Spleen (tissue), 13 donors: Measurements from ENCODE around the gene USP17L30. TPM values are rescaled to one million over a fixed set of nuclear protein-coding genes. Genes with fewer than 3 reads are reported as not detected.
"Not testable (repeated sequence)": the region's sequence is repeated elsewhere in the genome, so short reads cannot be mapped to it uniquely, and the experiment has no call there.

Experiments used
- DNase-seq: peaks from one replicate; pipeline ENCODE4 v3.0.0-alpha.2; 2020
- H3K27ac ChIP-seq, 8 donors: fragments of 200-600 bp; sonication (generic) in 7 of 8; 1 replicate in 4 of 8; 2 replicates in 4 of 8; pipeline versions ENCODE4 v1.5.0 to v1.8.0; 2016 to 2021; ENCODE audit warnings: inconsistent platforms in 4 of 8, mild to moderate bottlenecking in 4 of 8, moderate library complexity in 1 of 8
- H3K27me3 ChIP-seq, 7 donors: fragments of 200-600 bp; sonication (generic) in 6 of 7; replicated peaks in 1 of 7; 1 replicate in 4 of 7; 2 replicates in 3 of 7; pipeline versions ENCODE4 v1.5.0 to v1.8.0; 2016 to 2021; ENCODE audit warnings: inconsistent platforms in 3 of 7, mild to moderate bottlenecking in 1 of 7
- H3K36me3 ChIP-seq, 6 donors: fragments of 200-600 bp; sonication (generic) in 5 of 6; 1 replicate in 4 of 6; 2 replicates in 2 of 6; pipeline versions ENCODE4 v1.5.0 to v1.8.0; 2016 to 2021; ENCODE audit warnings: inconsistent platforms in 2 of 6
- H3K4me1 ChIP-seq, 6 donors: fragments of 200-600 bp; sonication (generic) in 5 of 6; 1 replicate in 3 of 6; 2 replicates in 3 of 6; pipeline versions ENCODE4 v1.5.0 to v1.8.0; 2016 to 2021; ENCODE audit warnings: inconsistent platforms in 3 of 6
- H3K4me3 ChIP-seq, 8 donors: fragments of 200-600 bp; sonication (generic) in 7 of 8; 1 replicate in 4 of 8; 2 replicates in 4 of 8; pipeline versions ENCODE4 v1.5.0 to v1.8.0; 2016 to 2021; ENCODE audit warnings: inconsistent platforms in 4 of 8, mild to moderate bottlenecking in 4 of 8, moderate library complexity in 2 of 8
- H3K9me3 ChIP-seq, 8 donors: fragments of 200-600 bp; sonication (generic) in 7 of 8; 1 replicate in 4 of 8; 2 replicates in 4 of 8; pipeline versions ENCODE4 v1.5.0 to v1.8.0; 2016 to 2021; ENCODE audit warnings: inconsistent platforms in 4 of 8
- WGBS, 5 donors: extraction: QIAGEN DNeasy Blood & Tissue Kit in 3 of 5; methylation state at CpG; one replicate each; pipeline versions ENCODE4 v1.1.5 to v1.1.7; 2013 to 2018; 5-methylcytosine and 5-hydroxymethylcytosine counted together
- intact Hi-C: fragments of 100-400 bp; cut with DNase I; formaldehyde crosslinking; loops from one replicate; pipeline ENCODE4 v1.15.0; 2023; ENCODE audit warnings: low total_unique reads
- long read RNA-seq, 2 donors: transcript quantifications; one replicate each; lab custom pipeline, GENCODE V29; 2026
- polyA plus RNA-seq, 3 donors: library from polyadenylated mRNA; stranded (reverse); fragments of 200-250 nt; gene quantifications; one replicate each; pipeline ENCODE4 v1.2.1, GENCODE V29; 2013
- total RNA-seq, 7 donors: library from RNA; depleted of rRNA in 3 of 7; stranded (reverse); fragments of >200 nt in 3 of 7; fragmentation: NEBNext Ultra II Directional in 4 of 7; extraction: Animal tissue kit (Norgen Biotek cat#: 25700) in 4 of 7; gene quantifications; one replicate each; pipeline versions ENCODE4 v1.1.0 to v1.2.1, GENCODE V29; 2016 to 2021
- donor health status: healthy with polysubstance abuse.
- donor health status: DM: no; HTN: no; CAD: no; lungs with moderate emphysema.
- donor health status: DM: no; HTN: no; CAD: no.
- donor health status: Bipolar disorder and iron deficiency.
- donor health status: healthy.
- donor health status: DM: no; HTN: no; CAD: no.
- donor health status: DM: yes; HTN: yes; CAD: no.

Gene USP17L30
- total RNA-seq (not detected), polyA plus RNA-seq (not detected)
- long read RNA-seq, donor 1, result 0 reads
- long read RNA-seq, donor 2, result 0 reads

DNA sequence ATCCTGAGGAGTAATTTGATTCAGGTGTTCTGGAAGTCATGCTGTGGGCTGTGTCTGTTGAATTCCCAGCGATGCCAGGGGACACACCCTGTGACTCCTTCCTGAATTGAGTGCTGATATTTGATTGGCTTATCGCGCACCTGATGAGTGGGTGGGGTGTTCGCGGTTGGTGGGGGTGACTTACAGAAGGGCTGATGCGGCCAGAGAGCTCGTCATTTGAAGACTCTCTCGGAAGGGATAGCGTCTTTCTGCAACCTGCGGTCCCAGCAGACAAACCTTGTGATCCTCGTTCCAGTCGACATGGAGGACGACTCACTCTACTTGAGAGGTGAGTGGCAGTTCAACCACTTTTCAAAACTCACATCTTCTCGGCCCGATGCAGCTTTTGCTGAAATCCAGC, at the start of gene USP17L30:
Gene USP17L30 (plus strand): TSS at position 301 of the 400 bp plus-strand sequence. CDS start 0 bp downstream, at position 301.
- H3K4me1 ChIP-seq, H3K9me3 ChIP-seq, intact Hi-C loops, H3K27ac ChIP-seq, H3K4me3 ChIP-seq, DNase-seq, H3K27me3 ChIP-seq, H3K36me3 ChIP-seq: not testable (repeated sequence)
- WGBS, 5 donors, result no CpG with 5 or more reads among the region's 15 CpGs

DNA sequence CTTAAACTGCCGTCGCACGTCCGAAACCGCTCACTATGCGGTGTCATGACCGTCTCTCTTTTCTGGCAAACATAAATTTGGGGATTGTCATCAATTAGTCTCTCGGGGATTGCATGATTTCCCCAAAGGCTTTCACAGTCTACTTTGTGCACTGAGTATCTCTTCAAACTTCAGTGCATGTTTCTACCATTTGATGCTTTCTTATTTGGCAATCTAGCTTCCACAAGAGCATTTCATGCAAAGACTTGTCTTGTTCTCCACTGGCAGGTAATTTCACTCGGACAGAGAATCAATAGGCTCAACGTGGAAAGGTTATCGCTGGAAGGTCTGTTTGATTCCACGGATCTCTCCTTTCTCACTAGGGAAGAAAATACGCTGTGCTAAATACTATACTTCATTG, 38.7 kb upstream of the USP17L30 start:
- 84 to 94% (median 87%) methylated on average over 1 to 6 of the region's 13 CpGs for WGBS, 5 donors
- H3K4me3 ChIP-seq, H3K4me1 ChIP-seq, H3K27me3 ChIP-seq, H3K36me3 ChIP-seq, H3K27ac ChIP-seq, H3K9me3 ChIP-seq, intact Hi-C loops, DNase-seq: not testable (repeated sequence)

- H3K27me3 ChIP-seq, H3K27ac ChIP-seq, H3K4me3 ChIP-seq, H3K9me3 ChIP-seq, H3K36me3 ChIP-seq, intact Hi-C loops, DNase-seq, H3K4me1 ChIP-seq: not testable (repeated sequence)
- WGBS, 5 donors, result no CpG with 5 or more reads among the region's 15 CpGs
These were observed 38.1 kb upstream of the USP17L30 start, which contains the start of gene USP17L24 for GRCh38 chr4:9324865-9325264. USP17L24 (plus strand) TSS chr4:9325165; CDS start chr4:9325165, 0 bp downstream.

- H3K4me3 ChIP-seq, H3K27ac ChIP-seq, H3K36me3 ChIP-seq, intact Hi-C loops, DNase-seq, H3K27me3 ChIP-seq, H3K9me3 ChIP-seq, H3K4me1 ChIP-seq: not testable (repeated sequence)
- no CpG with 5 or more reads among the region's 15 CpGs for WGBS, 5 donors
These were observed 33.3 kb upstream of the USP17L30 start, which contains the start of gene USP17L25 for GRCh38 chr4:9329611-9330010. USP17L25 (plus strand) TSS chr4:9329911; CDS start chr4:9329911, 0 bp downstream.

- H3K27ac ChIP-seq, H3K4me3 ChIP-seq, H3K4me1 ChIP-seq, H3K27me3 ChIP-seq, H3K9me3 ChIP-seq, intact Hi-C loops, DNase-seq, H3K36me3 ChIP-seq: not testable (repeated sequence)
- WGBS, 5 donors, result 84% methylated on average over 9 of the region's 15 CpGs; no CpG with 5 or more reads in 4 of the 5 donors
These were observed 28.6 kb upstream of the USP17L30 start, which contains the start of gene USP17L26 for GRCh38 chr4:9334358-9334757. USP17L26 (plus strand) TSS chr4:9334658; CDS start chr4:9334658, 0 bp downstream.

GRCh38 chr4:9339103-9339502, 23.8 kb upstream of the USP17L30 start, which contains the start of gene USP17L5:
USP17L5 (plus strand) TSS chr4:9339403; CDS start chr4:9339403, 0 bp downstream.
- intact Hi-C loops, H3K27ac ChIP-seq, H3K9me3 ChIP-seq, H3K4me1 ChIP-seq, H3K27me3 ChIP-seq, DNase-seq, H3K4me3 ChIP-seq, H3K36me3 ChIP-seq: not testable (repeated sequence)
- no CpG with 5 or more reads among the region's 15 CpGs for WGBS, 5 donors

DNA sequence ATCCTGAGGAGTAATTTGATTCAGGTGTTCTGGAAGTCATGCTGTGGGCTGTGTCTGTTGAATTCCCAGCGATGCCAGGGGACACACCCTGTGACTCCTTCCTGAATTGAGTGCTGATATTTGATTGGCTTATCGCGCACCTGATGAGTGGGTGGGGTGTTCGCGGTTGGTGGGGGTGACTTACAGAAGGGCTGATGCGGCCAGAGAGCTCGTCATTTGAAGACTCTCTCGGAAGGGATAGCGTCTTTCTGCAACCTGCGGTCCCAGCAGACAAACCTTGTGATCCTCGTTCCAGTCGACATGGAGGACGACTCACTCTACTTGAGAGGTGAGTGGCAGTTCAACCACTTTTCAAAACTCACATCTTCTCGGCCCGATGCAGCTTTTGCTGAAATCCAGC, 19.1 kb upstream of the USP17L30 start, which contains the start of gene USP17L27:
Gene USP17L27 (plus strand): TSS at position 301 of the 400 bp plus-strand sequence. CDS start 0 bp downstream, at position 301.
- H3K27ac ChIP-seq, intact Hi-C loops, DNase-seq, H3K4me1 ChIP-seq, H3K27me3 ChIP-seq, H3K4me3 ChIP-seq, H3K9me3 ChIP-seq, H3K36me3 ChIP-seq: not testable (repeated sequence)
- WGBS, 5 donors, result no CpG with 5 or more reads among the region's 15 CpGs

- H3K36me3 ChIP-seq, intact Hi-C loops, H3K27me3 ChIP-seq, H3K27ac ChIP-seq, DNase-seq, H3K9me3 ChIP-seq, H3K4me3 ChIP-seq, H3K4me1 ChIP-seq: not testable (repeated sequence)
- WGBS, 5 donors, result no CpG with 5 or more reads among the region's 15 CpGs
These were observed 14.3 kb upstream of the USP17L30 start, which contains the start of gene USP17L28 for GRCh38 chr4:9348593-9348992. USP17L28 (plus strand) TSS chr4:9348893; CDS start chr4:9348893, 0 bp downstream.

DNA sequence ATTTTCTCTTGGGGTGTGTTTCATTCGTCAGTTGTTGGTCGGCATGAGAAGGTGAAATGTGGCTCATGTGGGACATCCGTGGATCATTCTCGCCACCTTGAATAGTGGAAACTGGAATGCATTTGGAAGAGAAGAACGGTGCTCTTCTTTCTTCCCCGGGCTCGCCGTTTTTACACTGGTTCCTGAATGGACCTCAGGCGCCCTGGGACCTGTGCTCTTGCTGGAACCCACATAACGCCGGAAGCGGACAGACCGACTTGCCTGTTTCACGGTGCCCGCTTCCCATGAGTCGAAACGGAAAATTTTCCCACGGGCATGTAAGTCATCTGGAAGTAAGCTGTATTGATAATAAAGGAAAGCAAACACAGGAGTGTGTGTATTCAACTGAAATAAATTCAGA, 12.1 kb upstream of the USP17L30 start:
- not testable (repeated sequence) for H3K4me1 ChIP-seq, H3K27me3 ChIP-seq

DNA sequence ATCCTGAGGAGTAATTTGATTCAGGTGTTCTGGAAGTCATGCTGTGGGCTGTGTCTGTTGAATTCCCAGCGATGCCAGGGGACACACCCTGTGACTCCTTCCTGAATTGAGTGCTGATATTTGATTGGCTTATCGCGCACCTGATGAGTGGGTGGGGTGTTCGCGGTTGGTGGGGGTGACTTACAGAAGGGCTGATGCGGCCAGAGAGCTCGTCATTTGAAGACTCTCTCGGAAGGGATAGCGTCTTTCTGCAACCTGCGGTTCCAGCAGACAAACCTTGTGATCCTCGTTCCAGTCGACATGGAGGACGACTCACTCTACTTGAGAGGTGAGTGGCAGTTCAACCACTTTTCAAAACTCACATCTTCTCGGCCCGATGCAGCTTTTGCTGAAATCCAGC, 9.6 kb upstream of the USP17L30 start, which contains the start of gene USP17L29:
Gene USP17L29 (plus strand): TSS at position 301 of the 400 bp plus-strand sequence. CDS start 0 bp downstream, at position 301.
- H3K4me1 ChIP-seq, H3K4me3 ChIP-seq, H3K36me3 ChIP-seq, H3K27ac ChIP-seq, DNase-seq, intact Hi-C loops, H3K27me3 ChIP-seq, H3K9me3 ChIP-seq: not testable (repeated sequence)
- WGBS, 5 donors, result no CpG with 5 or more reads among the region's 15 CpGs

More for the DNA sequence above, 12.1 kb upstream of the USP17L30 start:
- H3K9me3 ChIP-seq, H3K36me3 ChIP-seq, H3K4me3 ChIP-seq, H3K27ac ChIP-seq, intact Hi-C loops, DNase-seq: not testable (repeated sequence)
- WGBS, 5 donors, result 94 to 97% methylated on average over 13 of the region's 18 CpGs; no CpG with 5 or more reads in 3 of the 5 donors

GRCh38 chr4:9379881-9380280, 17.0 kb downstream of the USP17L30 start:
- H3K27me3 ChIP-seq, H3K9me3 ChIP-seq, DNase-seq, H3K36me3 ChIP-seq, H3K4me3 ChIP-seq, H3K27ac ChIP-seq, intact Hi-C loops, H3K4me1 ChIP-seq: not testable (repeated sequence)
- 13 to 71% (median 42%) methylated on average over 1 of the region's 1 CpG for WGBS, 5 donors
